Testis (tissue), 2 donors: ENCODE measurements around the gene ROS1.

ENCODE experiments used
- CTCF ChIP-seq, 3 experiments: fragments of 450-650 bp in 2 of 3; fragments of 200-600 bp in 1 of 3; sonication (generic) in 1 of 3; IDR thresholded peaks; one replicate each; pipeline ENCODE4 v1.5.1; 2016 to 2019; ENCODE audit warnings: antibody characterized with exemption in 3 of 3, mild to moderate bottlenecking in 2 of 3, moderate library complexity in 1 of 3
- POLR2A ChIP-seq: fragments of 450-650 bp; IDR thresholded peaks from one replicate; pipeline ENCODE4 v1.6.1; 2017; ENCODE audit warnings: antibody characterized with exemption, mild to moderate bottlenecking, moderate library complexity

- TF ChIP-seq CTCF (IDR thresholded peaks at IDR 0.05) = no peak
- no peak for TF ChIP-seq POLR2A
These were observed 42.1 kb upstream of the ROS1 start for GRCh38 chr6:117467876-117468275.
